Testis (tissue), 3 donors: Measurements from ENCODE around the gene LIPA. TPM values are rescaled to one million over a fixed set of nuclear protein-coding genes. Genes with fewer than 3 reads are reported as not detected.

Experiments
- DNase-seq: peaks from one replicate; pipeline ENCODE4 v3.0.0-alpha.2; 2019
- H3K27ac ChIP-seq, 2 donors: fragments of 200-600 bp; sonication (generic); one replicate each; pipeline ENCODE4 v1.5.1; 2019
- H3K27me3 ChIP-seq: fragments of 200-600 bp; sonication (generic); one replicate; pipeline ENCODE4 v1.5.1; 2019
- H3K36me3 ChIP-seq: fragments of 200-600 bp; sonication (generic); one replicate; pipeline ENCODE4 v1.5.1; 2017; ENCODE audit warnings: low read depth; ENCODE audit errors: missing control alignments
- H3K4me1 ChIP-seq: fragments of 200-600 bp; sonication (generic); one replicate; pipeline ENCODE4 v1.5.1; 2019
- H3K4me3 ChIP-seq, 2 donors: fragments of 200-600 bp; sonication (generic); one replicate each; pipeline ENCODE4 v1.5.1; 2017 to 2019
- H3K9me3 ChIP-seq: fragments of 200-600 bp; sonication (generic); one replicate; pipeline ENCODE4 v1.5.1; 2017
- CTCF ChIP-seq, 3 experiments: fragments of 450-650 bp in 2 of 3; fragments of 200-600 bp in 1 of 3; sonication (generic) in 1 of 3; IDR thresholded peaks; one replicate each; pipeline ENCODE4 v1.5.1; 2016 to 2019; ENCODE audit warnings: antibody characterized with exemption in 3 of 3, mild to moderate bottlenecking in 2 of 3, moderate library complexity in 1 of 3
- POLR2A ChIP-seq: fragments of 450-650 bp; IDR thresholded peaks from one replicate; pipeline ENCODE4 v1.6.1; 2017; ENCODE audit warnings: antibody characterized with exemption, mild to moderate bottlenecking, moderate library complexity
- WGBS, 2 donors: methylation state at CpG; one replicate each; pipeline ENCODE4 v1.1.5; 2018; 5-methylcytosine and 5-hydroxymethylcytosine counted together
- intact Hi-C: fragments of 100-400 bp; cut with DNase I; formaldehyde crosslinking; loops from one replicate; pipeline ENCODE4 v1.15.1; 2023; ENCODE audit warnings: low total_unique reads
- polyA plus RNA-seq: library from polyadenylated mRNA; stranded (reverse); fragments of 350-450 nt; fragmentation: Illumina TruSeq; extraction: RNeasy Lipid Tissue Mini Kit (QIAGEN cat#74804); gene quantifications from one replicate; pipeline ENCODE4 v1.2.3, GENCODE V29; 2014; ENCODE audit warnings: low read depth, low replicate concordance; ENCODE audit not compliant: insufficient read depth
- total RNA-seq, 2 donors: library from RNA; depleted of rRNA; stranded (reverse); fragments of >200 nt; gene quantifications; one replicate each; pipeline ENCODE4 v1.2.3, GENCODE V29; 2016

Gene LIPA
- total and polyA plus RNA-seq, 3 donors from 2014 or later: 13.3 to 32.3 (median 13.9) TPM

- Histone ChIP-seq H3K4me3 (no peak overlapping the region), H3K27me3 (no peaks in the 10 kb centered on the region), H3K4me1 (peaks cover 13% of the 10 kb centered on the region), H3K36me3 (no peaks in the 10 kb centered on the region), H3K9me3 (no peaks in the 10 kb centered on the region), H3K27ac (peak overlapping the region; percentile 49 to 62)
- WGBS, 2 donors: 20 to 26% methylated on average over 4 of the region's 4 CpGs
- DNase-seq: peak; percentile 65
- no peak for TF ChIP-seq CTCF (IDR thresholded peaks at IDR 0.05)
- no peak for TF ChIP-seq POLR2A
- intact Hi-C loops: no loop called here
Observed at GRCh38 chr10:89283936-89284475, 32.4 kb upstream of the LIPA start.

- TF ChIP-seq POLR2A (no peak), CTCF (IDR thresholded peaks at IDR 0.05) (peak in 1 of 3 experiments; percentile 6)
- intact Hi-C loops: no loop called here
- DNase-seq: no peak
- H3K27me3 ChIP-seq: no peaks in the 10 kb centered on the region
- 43 to 45% methylated on average over 6 of the region's 6 CpGs for WGBS, 2 donors
- no peak overlapping the region for H3K4me3 ChIP-seq
- no peaks in the 10 kb centered on the region for H3K36me3 ChIP-seq
- H3K4me1 ChIP-seq: peaks cover 13% of the 10 kb centered on the region
- H3K9me3 ChIP-seq: no peaks in the 10 kb centered on the region
- peak overlapping the region; percentile 49 to 62 for H3K27ac ChIP-seq
Observed at GRCh38 chr10:89283025-89283935, 31.7 kb upstream of the LIPA start.

- Histone ChIP-seq H3K27ac (no peak overlapping the region), H3K4me1 (peaks cover 13% of the 10 kb centered on the region)
- 84 to 88% methylated on average over 4 of the region's 4 CpGs for WGBS, 2 donors
Observed at GRCh38 chr10:89281606-89282395, 30.2 kb upstream of the LIPA start.

GRCh38 chr10:89280508-89280907 lies 28.9 kb upstream of the LIPA start:
- WGBS, 2 donors: 87 to 93% methylated on average over 3 of the region's 3 CpGs
- Histone ChIP-seq H3K9me3 (no peaks in the 10 kb centered on the region), H3K4me3 (no peak overlapping the region), H3K36me3 (no peaks in the 10 kb centered on the region), H3K4me1 (peaks cover 13% of the 10 kb centered on the region), H3K27ac (no peak overlapping the region), H3K27me3 (no peaks in the 10 kb centered on the region)
- TF ChIP-seq POLR2A (no peak), CTCF (IDR thresholded peaks at IDR 0.05) (no peak)
- intact Hi-C loops: no loop called here
- no peak for DNase-seq

More at GRCh38 chr10:89281606-89282395, 30.2 kb upstream of the LIPA start:
- H3K4me3 ChIP-seq: no peak overlapping the region
- DNase-seq: no peak
- H3K36me3 ChIP-seq: no peaks in the 10 kb centered on the region
- TF ChIP-seq CTCF (IDR thresholded peaks at IDR 0.05) (no peak), POLR2A (no peak)
- H3K27me3 ChIP-seq: no peaks in the 10 kb centered on the region
- intact Hi-C loops: no loop called here
- no peaks in the 10 kb centered on the region for H3K9me3 ChIP-seq
